ENCODE measurements around the gene TMEM14A.
A peak's percentile ranks its signal among the peaks of the same experiment; 100 is the strongest.

The TMEM14A gene

GRCh38 chr6:52670502-52671409, at the start of gene TMEM14A:
Gene TMEM14A, plus strand, starts transcription at chr6:52671113. Its CDS starts 5,990 bp downstream, at chr6:52677103.
- peak; percentile 71 to 87 for DNase-seq (ENCODE audit: low read depth in 2 of 2, low spot score in 1 of 2)

GRCh38 chr6:52621631-52622030, 49.3 kb upstream of the TMEM14A start:
- DNase-seq (ENCODE audit: low read depth in 2 of 2, low spot score in 1 of 2) = no peak

- no peak for DNase-seq (ENCODE audit: low read depth in 2 of 2, low spot score in 1 of 2)
Measured at GRCh38 chr6:52622810-52623209, 48.1 kb upstream of the TMEM14A start.

- no peak for DNase-seq (ENCODE audit: low read depth in 2 of 2, low spot score in 1 of 2)
Measured at GRCh38 chr6:52632011-52632410, 38.9 kb upstream of the TMEM14A start.

- no peak for DNase-seq (ENCODE audit: low read depth in 2 of 2, low spot score in 1 of 2)
Measured at GRCh38 chr6:52634211-52634610, 36.7 kb upstream of the TMEM14A start.

- no peak for DNase-seq (ENCODE audit: low read depth in 2 of 2, low spot score in 1 of 2)
Measured at GRCh38 chr6:52635049-52635577, 35.8 kb upstream of the TMEM14A start.

GRCh38 chr6:52636830-52637229, 34.1 kb upstream of the TMEM14A start:
- no peak for DNase-seq (ENCODE audit: low read depth in 2 of 2, low spot score in 1 of 2)

- DNase-seq (ENCODE audit: low read depth in 2 of 2, low spot score in 1 of 2) = no peak
Measured at GRCh38 chr6:52639493-52639892, 31.4 kb upstream of the TMEM14A start.

GRCh38 chr6:52640170-52640569, 30.7 kb upstream of the TMEM14A start:
- DNase-seq (ENCODE audit: low read depth in 2 of 2, low spot score in 1 of 2) = no peak

- no peak for DNase-seq (ENCODE audit: low read depth in 2 of 2, low spot score in 1 of 2)
Measured at GRCh38 chr6:52640916-52641315, 30.0 kb upstream of the TMEM14A start.

GRCh38 chr6:52641388-52641787, 29.5 kb upstream of the TMEM14A start:
- no peak for DNase-seq (ENCODE audit: low read depth in 2 of 2, low spot score in 1 of 2)

- DNase-seq (ENCODE audit: low read depth in 2 of 2, low spot score in 1 of 2) = no peak
Measured at GRCh38 chr6:52641826-52642225, 29.1 kb upstream of the TMEM14A start.

GRCh38 chr6:52642368-52642767, 28.5 kb upstream of the TMEM14A start:
- DNase-seq (ENCODE audit: low read depth in 2 of 2, low spot score in 1 of 2) = no peak

- no peak for DNase-seq (ENCODE audit: low read depth in 2 of 2, low spot score in 1 of 2)
Measured at GRCh38 chr6:52643158-52643557, 27.8 kb upstream of the TMEM14A start.

GRCh38 chr6:52644253-52644652, 26.7 kb upstream of the TMEM14A start:
- no peak for DNase-seq (ENCODE audit: low read depth in 2 of 2, low spot score in 1 of 2)

GRCh38 chr6:52645976-52646375, 24.9 kb upstream of the TMEM14A start:
- DNase-seq (ENCODE audit: low read depth in 2 of 2, low spot score in 1 of 2) = no peak

GRCh38 chr6:52647199-52647598, 23.7 kb upstream of the TMEM14A start:
- no peak for DNase-seq (ENCODE audit: low read depth in 2 of 2, low spot score in 1 of 2)

- DNase-seq (ENCODE audit: low read depth in 2 of 2, low spot score in 1 of 2) = no peak
Measured at GRCh38 chr6:52649536-52650160, 21.3 kb upstream of the TMEM14A start.

- no peak for DNase-seq (ENCODE audit: low read depth in 2 of 2, low spot score in 1 of 2)
Measured at GRCh38 chr6:52650941-52651340, 20.0 kb upstream of the TMEM14A start.

GRCh38 chr6:52653151-52653550, 17.8 kb upstream of the TMEM14A start:
- no peak for DNase-seq (ENCODE audit: low read depth in 2 of 2, low spot score in 1 of 2)

- no peak for DNase-seq (ENCODE audit: low read depth in 2 of 2, low spot score in 1 of 2)
Measured at GRCh38 chr6:52654007-52654406, 16.9 kb upstream of the TMEM14A start.

GRCh38 chr6:52654592-52654991, 16.3 kb upstream of the TMEM14A start:
- DNase-seq (ENCODE audit: low read depth in 2 of 2, low spot score in 1 of 2) = no peak

Data from stimulated activated CD8-positive, alpha-beta memory T cell treated with anti-CD3 and anti-CD28 coated beads, Interleukin-4, amount 100 ng/mL, for 1 hour (primary cell).